Measurements from ENCODE around the gene TXNL1. TPM values are rescaled to one million over a fixed set of nuclear protein-coding genes. Genes with fewer than 3 reads are reported as not detected.

The TXNL1 gene
- polyA plus RNA-seq, 1 of the 3 experiments (the other 2 are of a cell fraction), result 39.7 TPM

DNA sequence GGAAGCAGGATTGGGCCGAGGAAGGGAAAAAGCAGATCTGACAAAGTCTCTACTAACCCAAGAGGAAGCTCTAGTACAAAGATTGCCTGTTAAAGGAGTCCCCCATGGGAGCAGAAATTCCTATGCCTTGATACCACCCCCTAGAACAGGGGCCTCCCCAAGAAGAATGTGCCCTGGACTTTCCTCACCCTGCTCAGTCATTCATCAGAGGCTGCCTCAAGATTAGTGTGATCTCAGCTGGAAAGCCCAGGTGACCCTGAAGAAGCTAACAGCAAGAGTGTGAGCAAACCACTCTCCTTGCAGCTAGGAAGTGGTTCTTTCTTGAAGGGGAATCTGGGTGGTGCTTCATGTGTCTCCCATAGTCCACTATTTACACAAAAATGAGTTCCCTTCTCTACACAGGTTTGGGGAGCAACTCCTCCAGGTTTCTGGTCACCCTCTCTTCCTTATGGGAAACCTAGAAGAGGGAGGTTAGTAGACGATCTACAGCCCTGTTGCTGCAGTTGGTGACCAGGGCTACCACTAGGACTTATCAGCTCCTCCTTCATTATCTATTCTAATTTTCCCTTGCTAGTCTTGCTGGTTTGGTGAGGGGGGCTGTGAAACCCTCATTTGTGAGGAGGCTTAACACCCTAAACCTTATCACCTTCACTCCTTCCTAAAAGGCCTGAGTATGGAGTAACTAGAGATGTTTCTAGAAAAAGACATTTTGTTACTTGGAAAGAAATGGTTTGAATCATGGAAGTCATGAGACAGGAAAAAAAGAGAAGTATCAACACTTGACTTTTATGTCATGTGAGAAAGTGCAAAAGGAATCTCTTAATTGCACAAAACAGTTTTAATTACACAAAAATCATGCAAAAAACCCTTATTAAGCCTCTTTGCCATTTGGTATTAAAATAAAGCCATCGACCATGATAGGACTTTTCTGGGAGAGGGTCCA lies 9.8 kb upstream of the TXNL1 start:
- H3K27me3 ChIP-seq (ENCODE audit: insufficient read depth), result no peaks in the 10 kb centered on the region
- H4K20me1 ChIP-seq (ENCODE audit: insufficient read depth), result no peaks in the 10 kb centered on the region
- 86% methylated on average over 3 of the region's 3 CpGs for WGBS (ENCODE audit: low lambda C conversion rate)
- ChIA-PET CTCF (interaction anchor here (0.6 kb wide), 1 partner anchor 155 kb away, joined by 3 read pairs; no protein-coding TSS in a partner anchor), POLR2A (no interaction called here)
- DNase-seq, result no peak
- no peak overlapping the region for H3K27ac ChIP-seq (ENCODE audit: low read depth in 2 of 2, low read length in 1 of 2)
- H3K4me1 ChIP-seq (ENCODE audit: control insufficient read depth in 1 of 2, insufficient read depth in 2 of 2, low read depth in 1 of 2, low read length in 1 of 2), result peaks cover 0 to 13% of the 10 kb centered on the region in 2 experiments; a peak in 2 of 4 replicates
- H3K9ac ChIP-seq, result no peak overlapping the region
- H3K4me3 ChIP-seq (ENCODE audit: low read depth in 2 of 2, low read length in 1 of 2), result no peak overlapping the region
- peaks cover 18% of the 10 kb centered on the region for H3K79me2 ChIP-seq (ENCODE audit: insufficient read depth)
- no peak overlapping the region for H2AFZ ChIP-seq (ENCODE audit: low read depth)
- TF ChIP-seq, protein P1, sequence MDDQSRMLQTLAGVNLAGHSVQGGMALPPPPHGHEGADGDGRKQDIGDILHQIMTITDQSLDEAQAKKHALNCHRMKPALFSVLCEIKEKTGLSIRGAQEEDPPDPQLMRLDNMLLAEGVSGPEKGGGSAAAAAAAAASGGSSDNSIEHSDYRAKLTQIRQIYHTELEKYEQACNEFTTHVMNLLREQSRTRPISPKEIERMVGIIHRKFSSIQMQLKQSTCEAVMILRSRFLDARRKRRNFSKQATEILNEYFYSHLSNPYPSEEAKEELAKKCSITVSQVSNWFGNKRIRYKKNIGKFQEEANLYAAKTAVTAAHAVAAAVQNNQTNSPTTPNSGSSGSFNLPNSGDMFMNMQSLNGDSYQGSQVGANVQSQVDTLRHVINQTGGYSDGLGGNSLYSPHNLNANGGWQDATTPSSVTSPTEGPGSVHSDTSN (IDR thresholded peaks at IDR 0.05), result no peak
- TF ChIP-seq JUND (IDR thresholded peaks at IDR 0.05) (no peak), TCF12 (IDR thresholded peaks at IDR 0.05) (no peak), SIN3A (IDR thresholded peaks at IDR 0.05; ENCODE audit: borderline replicate concordance, low read depth, low read length) (no peak), EZH2phosphoT487 (IDR thresholded peaks at IDR 0.05; ENCODE audit: borderline replicate concordance, low read depth) (no peak), ELF1 (IDR thresholded peaks at IDR 0.05) (no peak), YY1 (IDR thresholded peaks at IDR 0.05; ENCODE audit: low read depth) (no peak), EP300 (IDR thresholded peaks at IDR 0.05; ENCODE audit: borderline replicate concordance in 1 of 2, low read depth in 1 of 2, low read length in 1 of 2) (no peak), RFX5 (IDR thresholded peaks at IDR 0.05; ENCODE audit: low read length) (no peak), NFIC (IDR thresholded peaks at IDR 0.05; ENCODE audit: borderline replicate concordance) (no peak), SMC3 (IDR thresholded peaks at IDR 0.05; ENCODE audit: low read depth, low read length) (no peak), GATA2 (CRISPR knock-in tag; IDR thresholded peaks at IDR 0.05) (no peak)
- TF ChIP-seq, protein P2, sequence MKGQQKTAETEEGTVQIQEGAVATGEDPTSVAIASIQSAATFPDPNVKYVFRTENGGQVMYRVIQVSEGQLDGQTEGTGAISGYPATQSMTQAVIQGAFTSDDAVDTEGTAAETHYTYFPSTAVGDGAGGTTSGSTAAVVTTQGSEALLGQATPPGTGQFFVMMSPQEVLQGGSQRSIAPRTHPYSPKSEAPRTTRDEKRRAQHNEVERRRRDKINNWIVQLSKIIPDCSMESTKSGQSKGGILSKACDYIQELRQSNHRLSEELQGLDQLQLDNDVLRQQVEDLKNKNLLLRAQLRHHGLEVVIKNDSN (IDR thresholded peaks at IDR 0.05; ENCODE audit: borderline replicate concordance, low read depth), result no peak
- H3K36me3 ChIP-seq (replicated peaks in 1 of 2; ENCODE audit: control insufficient read depth in 1 of 2, insufficient read depth in 2 of 2, low read length in 1 of 2), result no peaks in the 10 kb centered on the region
- no peaks in the 10 kb centered on the region for H3F3A ChIP-seq (replicated peaks; ENCODE audit: insufficient read depth)
- H3K9me3 ChIP-seq, result no peaks in the 10 kb centered on the region
- no peaks in the 10 kb centered on the region for H3K9me2 ChIP-seq
- no peak overlapping the region for H3K4me2 ChIP-seq

DNA sequence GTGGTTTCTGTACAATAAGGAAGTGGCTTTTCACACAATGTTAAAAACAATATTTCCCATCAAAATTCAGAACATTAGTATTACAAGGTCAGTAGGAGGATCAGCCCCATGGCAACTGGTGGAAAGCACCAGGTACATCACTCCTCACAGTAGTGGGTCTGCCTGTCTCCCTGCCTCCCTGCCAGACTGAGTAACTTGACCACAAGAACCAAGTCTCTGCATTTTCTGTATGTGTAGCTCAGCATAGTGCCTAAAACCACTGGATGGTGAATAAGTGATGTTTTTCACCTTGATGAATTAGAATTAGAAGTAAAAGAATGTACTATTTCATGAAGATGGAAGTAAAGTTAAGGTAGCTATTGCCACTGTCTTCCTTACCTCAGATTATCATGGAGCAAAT lies 8.7 kb upstream of the TXNL1 start:
- no peak overlapping the region for H3K27ac ChIP-seq (ENCODE audit: low read depth in 2 of 2, low read length in 1 of 2)
- H2AFZ ChIP-seq (ENCODE audit: low read depth), result no peak overlapping the region
- no peak overlapping the region for H3K4me2 ChIP-seq
- H3K9me2 ChIP-seq, result no peaks in the 10 kb centered on the region
- H3K27me3 ChIP-seq (ENCODE audit: insufficient read depth), result no peaks in the 10 kb centered on the region
- H4K20me1 ChIP-seq (ENCODE audit: insufficient read depth), result no peaks in the 10 kb centered on the region
- no peak overlapping the region for H3K9ac ChIP-seq
- H3K4me1 ChIP-seq (ENCODE audit: control insufficient read depth in 1 of 2, insufficient read depth in 2 of 2, low read depth in 1 of 2, low read length in 1 of 2), result peaks cover 0 to 12% of the 10 kb centered on the region in 2 experiments; a peak in 2 of 4 replicates
- CTCF ChIA-PET, result interaction anchor here (0.5 kb wide), 1 partner anchor 59 kb away, joined by 3 read pairs; no protein-coding TSS in a partner anchor
- H3K79me2 ChIP-seq (ENCODE audit: insufficient read depth), result peaks cover 7% of the 10 kb centered on the region; the same call in 1 of the 2 replicates
- TF ChIP-seq, protein P2 (IDR thresholded peaks at IDR 0.05; ENCODE audit: borderline replicate concordance, low read depth), result no peak
- TF ChIP-seq EP300 (IDR thresholded peaks at IDR 0.05; ENCODE audit: borderline replicate concordance in 1 of 2, low read depth in 1 of 2, low read length in 1 of 2), result no peak
- no peak overlapping the region for H3K4me3 ChIP-seq (ENCODE audit: low read depth in 2 of 2, low read length in 1 of 2)
- no peak for DNase-seq
- H3F3A ChIP-seq (replicated peaks; ENCODE audit: insufficient read depth), result no peaks in the 10 kb centered on the region
- no peaks in the 10 kb centered on the region for H3K36me3 ChIP-seq (replicated peaks in 1 of 2; ENCODE audit: control insufficient read depth in 1 of 2, insufficient read depth in 2 of 2, low read length in 1 of 2)
- POLR2A ChIA-PET, result no interaction called here
- H3K9me3 ChIP-seq, result no peaks in the 10 kb centered on the region

All from SK-N-SH (cell line).